Dendritic cell treated with granulocyte-macrophage colony-stimulating factor and Interleukin-4, amounts not matched to agents 40 ng/mL and 50 ng/mL, for 4 days (primary cell): ENCODE measurements around the gene CNTNAP5.

Source experiments
- H3K27ac Mint-ChIP-seq: one replicate; pipeline ENCODE4 v1.8.0; 2022; ENCODE audit warnings: mild to moderate bottlenecking, mixed read lengths
- H3K27me3 Mint-ChIP-seq: one replicate; pipeline ENCODE4 v1.8.0; 2022; ENCODE audit warnings: mild to moderate bottlenecking, mixed read lengths
- H3K36me3 Mint-ChIP-seq: one replicate; pipeline ENCODE4 v1.8.0; 2022; ENCODE audit warnings: low read depth, mixed read lengths
- H3K4me1 Mint-ChIP-seq: one replicate; pipeline ENCODE4 v1.8.0; 2022; ENCODE audit warnings: low read depth, mixed read lengths
- H3K4me3 Mint-ChIP-seq: one replicate; pipeline ENCODE4 v1.8.0; 2022; ENCODE audit warnings: mild to moderate bottlenecking, moderate library complexity, mixed read lengths
- H3K9me3 Mint-ChIP-seq: one replicate; pipeline ENCODE4 v1.8.0; 2022; ENCODE audit warnings: mixed read lengths
- intact Hi-C: fragments of 100-400 bp; cut with micrococcal nuclease; formaldehyde crosslinking; loops from one replicate; pipeline ENCODE4 v1.15.0; 2022

Gene CNTNAP5

DNA sequence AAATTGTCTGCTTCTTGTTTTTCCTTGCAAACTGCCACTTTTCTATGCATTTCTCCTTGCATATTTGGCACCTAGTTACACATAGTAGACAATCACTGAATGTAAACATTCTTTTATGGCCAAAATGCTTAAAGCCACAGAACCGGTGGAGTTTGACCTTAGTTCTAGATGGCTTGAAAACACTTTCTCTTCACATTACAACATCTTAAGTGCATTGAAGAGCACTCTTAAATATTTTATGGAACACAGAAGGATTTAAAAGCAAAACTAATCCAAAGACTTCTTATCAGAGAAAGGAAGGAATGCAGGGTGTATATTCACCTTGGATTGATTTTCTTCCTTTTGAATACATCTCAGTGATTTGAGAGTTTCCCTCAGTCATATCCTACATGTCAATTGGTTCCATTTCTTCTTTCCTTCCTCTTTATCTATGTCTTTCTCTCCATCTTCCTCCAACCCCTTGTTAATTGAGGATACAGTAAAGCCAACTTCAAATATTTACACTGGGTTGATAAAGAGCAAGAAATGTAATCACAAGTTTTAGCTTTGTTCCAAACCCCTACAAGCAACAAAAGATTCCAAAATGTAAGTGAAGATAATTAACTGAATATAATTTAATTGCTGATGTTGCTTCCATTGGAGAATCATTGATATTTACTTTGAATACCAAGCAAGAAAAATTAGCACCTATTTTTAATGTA is 548.0 kb downstream of the CNTNAP5 start:
- H3K27me3 Mint-ChIP-seq, result no peaks in the 10 kb centered on the region
- H3K27ac Mint-ChIP-seq, result no peak overlapping the region
- no peaks in the 10 kb centered on the region for H3K36me3 Mint-ChIP-seq
- intact Hi-C loops, result no loop called here
- peaks cover 16% of the 10 kb centered on the region for H3K9me3 Mint-ChIP-seq
- no peaks in the 10 kb centered on the region for H3K4me1 Mint-ChIP-seq
- H3K4me3 Mint-ChIP-seq, result no peak overlapping the region

DNA sequence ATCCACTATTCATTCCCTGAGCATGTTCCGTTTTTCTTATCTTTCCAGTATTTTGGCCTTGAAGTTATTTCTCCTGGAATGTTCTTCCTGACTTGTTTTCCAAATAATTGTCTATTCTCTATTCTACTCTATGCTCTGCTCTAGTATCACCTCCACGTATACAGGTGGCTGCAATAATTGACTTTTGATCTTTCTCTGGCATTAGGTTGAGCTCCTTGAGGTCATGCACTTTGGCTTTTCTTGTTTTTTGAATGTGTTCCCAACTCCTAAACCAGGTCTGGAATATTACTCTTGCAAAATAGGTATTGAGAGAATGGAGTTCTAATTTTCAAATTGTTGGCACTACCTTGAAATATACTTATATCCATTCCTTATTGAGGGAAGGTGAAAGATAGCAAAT is 550.4 kb downstream of the CNTNAP5 start:
- H3K9me3 Mint-ChIP-seq, result peaks cover 11% of the 10 kb centered on the region
- no peaks in the 10 kb centered on the region for H3K4me1 Mint-ChIP-seq
- H3K27ac Mint-ChIP-seq, result no peak overlapping the region
- H3K27me3 Mint-ChIP-seq, result no peaks in the 10 kb centered on the region
- H3K4me3 Mint-ChIP-seq, result no peak overlapping the region
- no peaks in the 10 kb centered on the region for H3K36me3 Mint-ChIP-seq
- intact Hi-C loops, result no loop called here

DNA sequence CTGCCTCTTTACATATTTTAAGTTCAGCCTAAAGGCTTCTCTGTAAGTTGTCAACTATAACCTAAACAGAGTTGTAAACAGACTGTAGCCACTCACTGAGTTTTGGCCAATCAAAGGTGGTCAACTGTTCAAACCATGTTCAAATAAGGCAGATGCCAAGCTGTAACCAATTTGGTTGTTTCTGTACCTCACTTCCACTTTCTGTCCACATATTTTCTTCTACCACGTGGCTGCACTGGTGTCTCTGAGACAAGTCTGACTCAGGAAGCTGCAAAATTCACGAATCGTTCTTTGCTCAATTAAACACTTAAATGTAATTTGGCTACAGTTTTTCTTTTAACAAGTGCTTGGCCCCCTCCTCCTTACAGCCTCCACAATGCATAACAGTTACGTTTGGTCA is 555.2 kb downstream of the CNTNAP5 start:
- Mint-ChIP-seq H3K36me3 (no peaks in the 10 kb centered on the region), H3K4me3 (no peak overlapping the region), H3K27ac (no peak overlapping the region), H3K27me3 (no peaks in the 10 kb centered on the region), H3K9me3 (peaks cover 11% of the 10 kb centered on the region), H3K4me1 (no peaks in the 10 kb centered on the region)
- intact Hi-C loops, result no loop called here

DNA sequence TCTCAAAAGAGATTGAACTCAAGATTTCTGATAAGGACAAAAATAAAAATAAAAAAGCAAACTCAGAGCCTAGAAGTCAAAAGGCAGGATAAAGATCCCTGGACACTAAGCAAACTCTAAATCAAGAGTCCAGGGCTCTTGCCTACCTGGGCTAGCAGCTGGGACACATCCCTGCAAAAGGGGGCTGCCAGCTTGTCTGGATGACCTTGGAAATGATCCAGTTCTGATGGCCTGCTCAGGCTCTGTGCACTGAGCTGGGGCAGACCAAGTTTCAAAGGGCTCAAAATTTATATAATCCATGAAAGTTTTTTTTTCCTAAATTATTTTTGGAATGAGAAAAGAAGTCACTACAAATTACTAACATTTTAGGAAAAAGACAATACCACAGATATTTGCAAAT is 557.3 kb downstream of the CNTNAP5 start:
- H3K9me3 Mint-ChIP-seq, result peaks cover 8% of the 10 kb centered on the region

DNA sequence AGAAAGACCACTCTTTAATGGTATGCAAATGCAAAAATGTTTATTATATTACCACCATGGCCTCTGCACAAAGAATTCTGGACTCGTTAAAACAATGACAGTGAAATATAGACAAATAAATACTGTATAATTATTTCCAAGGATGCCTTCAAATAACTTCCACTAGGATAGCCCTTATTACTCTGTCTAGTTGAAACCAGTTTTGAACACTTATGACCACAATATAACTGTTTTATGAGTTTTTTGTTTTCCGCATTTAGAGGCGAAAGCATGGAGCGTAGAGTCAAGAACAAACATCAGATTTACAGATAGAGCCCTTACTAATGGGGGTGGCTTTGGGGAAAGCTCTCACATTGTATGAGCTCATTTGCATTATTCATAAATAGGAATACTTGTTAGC is 559.5 kb downstream of the CNTNAP5 start:
- Mint-ChIP-seq H3K4me1 (no peaks in the 10 kb centered on the region), H3K27ac (no peak overlapping the region), H3K36me3 (no peaks in the 10 kb centered on the region), H3K4me3 (no peak overlapping the region), H3K27me3 (no peaks in the 10 kb centered on the region), H3K9me3 (peaks cover 8% of the 10 kb centered on the region)
- intact Hi-C loops, result no loop called here

More for the DNA sequence above, 557.3 kb downstream of the CNTNAP5 start:
- Mint-ChIP-seq H3K4me3 (no peak overlapping the region), H3K36me3 (no peaks in the 10 kb centered on the region), H3K27me3 (no peaks in the 10 kb centered on the region), H3K27ac (no peak overlapping the region), H3K4me1 (no peaks in the 10 kb centered on the region)
- intact Hi-C loops, result no loop called here

DNA sequence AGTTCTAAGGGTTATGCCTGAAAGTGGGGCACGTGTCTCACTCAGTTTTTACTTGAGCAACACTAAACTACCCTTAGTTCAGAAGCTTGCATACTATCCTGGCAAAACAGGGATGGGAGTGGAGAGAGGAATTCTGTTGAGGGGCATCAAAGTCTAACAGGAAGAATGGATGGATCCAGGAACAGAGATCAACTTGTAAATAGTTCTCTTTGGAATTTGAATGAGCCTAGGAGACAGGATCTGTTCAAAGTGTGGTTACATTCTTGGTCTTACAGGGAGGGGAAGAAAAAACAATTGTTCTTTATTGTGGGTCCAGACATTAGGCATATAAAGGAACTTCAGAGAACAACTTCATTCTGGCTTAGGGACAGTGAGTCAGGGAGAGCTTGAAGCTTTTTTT is 560.2 kb downstream of the CNTNAP5 start:
- Mint-ChIP-seq H3K27ac (no peak overlapping the region), H3K36me3 (no peaks in the 10 kb centered on the region), H3K27me3 (no peaks in the 10 kb centered on the region), H3K9me3 (peaks cover 8% of the 10 kb centered on the region), H3K4me1 (no peaks in the 10 kb centered on the region), H3K4me3 (no peak overlapping the region)
- intact Hi-C loops, result no loop called here

DNA sequence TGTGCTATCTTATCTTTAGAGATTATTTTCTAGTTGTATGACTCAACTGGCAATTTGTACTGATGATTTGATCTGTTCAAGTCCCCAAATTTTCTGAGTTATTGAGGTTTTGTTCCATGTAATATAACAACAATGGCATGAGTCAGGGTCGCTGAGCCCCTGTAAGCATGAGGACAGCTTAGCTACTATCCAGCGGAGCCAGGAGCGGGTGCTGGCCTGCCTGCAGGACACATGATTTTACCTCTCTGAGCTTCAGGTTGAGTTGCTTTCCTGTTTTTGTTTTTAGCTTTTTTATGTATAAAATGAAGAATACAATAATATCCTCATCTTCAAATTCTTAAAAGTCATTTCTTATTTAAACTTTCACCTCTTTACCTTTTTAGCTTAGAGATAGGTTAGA is 561.1 kb downstream of the CNTNAP5 start:
- no peak overlapping the region for H3K4me3 Mint-ChIP-seq
- H3K4me1 Mint-ChIP-seq, result no peaks in the 10 kb centered on the region
- H3K36me3 Mint-ChIP-seq, result no peaks in the 10 kb centered on the region
- intact Hi-C loops, result no loop called here
- H3K9me3 Mint-ChIP-seq, result peaks cover 8% of the 10 kb centered on the region
- H3K27me3 Mint-ChIP-seq, result no peaks in the 10 kb centered on the region
- no peak overlapping the region for H3K27ac Mint-ChIP-seq

DNA sequence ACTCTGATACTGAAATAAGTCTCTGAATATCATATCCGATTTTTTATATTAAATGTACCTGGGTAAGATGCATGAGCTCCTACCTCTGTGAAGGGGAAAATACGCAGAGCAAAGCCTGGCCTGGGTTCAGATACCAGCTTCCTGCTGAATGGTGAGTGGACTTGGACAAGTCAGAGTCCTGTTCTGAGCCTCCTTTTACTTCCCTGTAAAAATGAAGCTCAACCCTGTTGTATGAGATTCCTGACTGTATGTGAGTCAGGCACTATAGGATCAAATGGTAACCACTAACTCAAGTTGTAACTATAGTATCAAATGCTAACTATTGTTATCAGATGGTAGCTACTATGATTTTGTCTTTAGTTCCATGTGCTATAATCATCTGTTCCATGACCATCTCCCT is 561.7 kb downstream of the CNTNAP5 start:
- Mint-ChIP-seq H3K4me3 (no peak overlapping the region), H3K27me3 (no peaks in the 10 kb centered on the region), H3K4me1 (no peaks in the 10 kb centered on the region), H3K36me3 (no peaks in the 10 kb centered on the region), H3K27ac (no peak overlapping the region), H3K9me3 (peaks cover 8% of the 10 kb centered on the region)
- intact Hi-C loops, result no loop called here

DNA sequence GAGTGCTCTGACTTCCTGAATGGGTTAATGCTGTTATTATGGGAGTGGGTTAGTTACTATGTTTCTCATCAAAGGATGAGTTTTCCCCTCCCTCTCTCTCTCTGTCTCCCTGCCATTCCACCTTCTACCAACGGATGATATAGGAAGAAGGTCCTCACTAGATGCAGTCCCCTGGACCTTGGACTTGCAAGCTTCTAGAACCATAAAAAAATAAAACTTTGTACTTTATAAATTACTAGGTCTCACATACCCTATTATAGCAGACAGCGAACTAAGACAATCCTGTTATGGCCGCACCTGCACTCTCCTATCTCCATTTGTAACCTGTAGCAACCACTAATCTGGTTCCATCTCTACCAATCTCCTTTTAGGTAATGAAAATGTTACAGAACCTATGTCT is 564.9 kb downstream of the CNTNAP5 start:
- no peak overlapping the region for H3K4me3 Mint-ChIP-seq
- no peaks in the 10 kb centered on the region for H3K36me3 Mint-ChIP-seq
- intact Hi-C loops, result no loop called here
- H3K27ac Mint-ChIP-seq, result no peak overlapping the region
- H3K27me3 Mint-ChIP-seq, result no peaks in the 10 kb centered on the region
- H3K4me1 Mint-ChIP-seq, result no peaks in the 10 kb centered on the region
- peaks cover 8% of the 10 kb centered on the region for H3K9me3 Mint-ChIP-seq

DNA sequence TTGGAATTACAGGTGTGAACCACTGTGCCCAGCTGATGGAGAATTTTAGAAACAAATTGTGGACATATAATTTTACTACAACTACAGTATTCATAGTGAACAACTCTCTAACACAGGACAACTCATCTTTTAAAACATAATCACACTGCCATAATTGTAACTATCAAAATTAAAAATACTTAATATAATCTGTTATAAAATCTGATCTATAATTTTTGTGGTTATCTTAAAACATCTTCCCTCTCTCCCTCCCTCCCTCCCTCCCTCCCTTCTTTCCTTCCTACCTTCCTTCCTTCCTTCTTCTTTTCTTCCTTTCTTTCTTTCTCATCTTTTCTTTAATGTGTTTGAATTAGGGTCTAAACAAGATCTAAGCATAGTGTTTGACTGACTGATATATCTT is 577.7 kb downstream of the CNTNAP5 start:
- H3K4me3 Mint-ChIP-seq, result no peak overlapping the region
- H3K27ac Mint-ChIP-seq, result no peak overlapping the region
- no peaks in the 10 kb centered on the region for H3K36me3 Mint-ChIP-seq
- no peaks in the 10 kb centered on the region for H3K4me1 Mint-ChIP-seq
- peaks cover 21% of the 10 kb centered on the region for H3K9me3 Mint-ChIP-seq
- H3K27me3 Mint-ChIP-seq, result no peaks in the 10 kb centered on the region
- intact Hi-C loops, result no loop called here

DNA sequence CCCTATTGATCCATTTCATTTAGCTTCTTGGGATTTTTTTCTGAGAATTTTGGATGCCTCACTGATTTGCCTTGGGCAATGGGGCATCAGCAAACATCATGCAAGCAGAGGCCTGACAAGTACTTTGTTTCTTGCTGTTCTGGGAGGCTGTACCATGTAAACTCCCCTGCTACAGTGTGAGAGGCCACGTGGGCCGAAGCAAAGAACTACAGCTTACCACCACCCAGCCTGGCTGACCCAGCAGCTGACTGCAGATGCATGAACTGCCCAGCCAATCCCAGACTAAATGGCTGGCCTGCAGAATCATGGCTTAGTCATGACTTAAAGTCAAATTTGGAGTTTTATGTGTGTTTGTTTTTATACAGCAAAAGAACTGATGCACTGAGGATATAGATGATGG is 579.9 kb downstream of the CNTNAP5 start:
- Mint-ChIP-seq H3K4me1 (no peaks in the 10 kb centered on the region), H3K9me3 (peaks cover 12% of the 10 kb centered on the region), H3K4me3 (no peak overlapping the region), H3K27ac (no peak overlapping the region), H3K27me3 (no peaks in the 10 kb centered on the region), H3K36me3 (no peaks in the 10 kb centered on the region)
- intact Hi-C loops, result no loop called here

DNA sequence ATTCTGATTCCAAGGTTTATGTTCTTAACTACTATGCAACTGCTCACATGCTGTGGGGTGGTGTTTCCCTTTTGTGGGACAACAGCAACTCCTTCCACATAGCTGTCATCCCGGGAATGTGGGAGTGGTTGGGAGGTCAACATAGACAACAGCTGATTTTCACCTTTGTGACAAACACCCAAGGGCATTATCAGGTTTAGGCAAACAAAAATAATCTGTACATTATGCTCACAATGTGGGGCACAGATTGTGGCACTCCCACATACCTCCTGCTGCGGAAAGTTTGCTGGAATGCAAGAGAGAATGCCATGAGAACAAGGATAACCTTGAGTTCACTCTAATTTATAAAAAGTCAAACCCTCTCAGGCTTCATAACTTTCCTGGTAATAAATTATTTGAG is 582.6 kb downstream of the CNTNAP5 start:
- intact Hi-C loops, result no loop called here
- Mint-ChIP-seq H3K4me3 (no peak overlapping the region), H3K4me1 (no peaks in the 10 kb centered on the region), H3K27me3 (no peaks in the 10 kb centered on the region), H3K36me3 (no peaks in the 10 kb centered on the region), H3K27ac (no peak overlapping the region), H3K9me3 (no peaks in the 10 kb centered on the region)

DNA sequence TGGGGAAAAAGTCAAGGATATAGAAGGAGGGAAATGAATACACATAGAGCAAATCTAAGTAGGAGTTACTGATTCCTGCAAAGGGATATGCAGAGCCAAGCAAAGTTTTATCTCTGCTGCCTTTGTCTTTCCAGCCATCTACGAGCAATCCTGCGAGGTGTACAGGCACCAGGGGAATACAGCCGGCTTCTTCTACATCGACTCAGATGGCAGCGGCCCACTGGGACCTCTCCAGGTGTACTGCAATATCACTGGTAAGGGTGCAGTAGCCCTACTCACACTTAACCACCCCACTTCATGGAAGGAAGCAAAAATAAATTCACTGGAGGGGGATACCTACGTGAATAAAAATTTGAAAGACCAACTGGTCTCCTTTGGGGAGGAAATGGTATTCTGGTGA is 584.6 kb downstream of the CNTNAP5 start:
- Mint-ChIP-seq H3K36me3 (no peaks in the 10 kb centered on the region), H3K27me3 (no peaks in the 10 kb centered on the region), H3K4me3 (no peak overlapping the region), H3K4me1 (no peaks in the 10 kb centered on the region), H3K9me3 (no peaks in the 10 kb centered on the region), H3K27ac (no peak overlapping the region)
- intact Hi-C loops, result no loop called here

DNA sequence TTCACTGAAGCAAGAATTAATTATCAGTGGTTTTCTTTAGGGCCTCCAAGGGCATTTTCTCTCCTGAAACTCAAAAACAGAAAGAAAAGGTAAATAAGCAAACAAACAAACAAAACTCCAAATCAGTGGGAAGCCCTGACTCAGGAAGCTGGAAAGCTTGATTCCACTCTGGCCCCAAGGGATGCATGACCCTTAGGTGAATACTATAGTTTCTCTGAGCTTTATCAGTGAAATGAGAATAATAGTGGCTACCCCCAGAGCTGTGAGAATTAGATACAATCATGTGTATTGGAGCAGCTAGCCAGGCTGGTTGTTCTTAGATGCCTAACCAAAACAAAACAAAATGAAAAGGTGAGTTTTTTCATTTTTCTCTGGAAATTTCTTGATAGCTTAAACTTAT is 585.1 kb downstream of the CNTNAP5 start:
- no peaks in the 10 kb centered on the region for H3K9me3 Mint-ChIP-seq
- no peaks in the 10 kb centered on the region for H3K36me3 Mint-ChIP-seq
- intact Hi-C loops, result no loop called here
- no peaks in the 10 kb centered on the region for H3K27me3 Mint-ChIP-seq
- H3K27ac Mint-ChIP-seq, result no peak overlapping the region
- no peaks in the 10 kb centered on the region for H3K4me1 Mint-ChIP-seq
- H3K4me3 Mint-ChIP-seq, result no peak overlapping the region

DNA sequence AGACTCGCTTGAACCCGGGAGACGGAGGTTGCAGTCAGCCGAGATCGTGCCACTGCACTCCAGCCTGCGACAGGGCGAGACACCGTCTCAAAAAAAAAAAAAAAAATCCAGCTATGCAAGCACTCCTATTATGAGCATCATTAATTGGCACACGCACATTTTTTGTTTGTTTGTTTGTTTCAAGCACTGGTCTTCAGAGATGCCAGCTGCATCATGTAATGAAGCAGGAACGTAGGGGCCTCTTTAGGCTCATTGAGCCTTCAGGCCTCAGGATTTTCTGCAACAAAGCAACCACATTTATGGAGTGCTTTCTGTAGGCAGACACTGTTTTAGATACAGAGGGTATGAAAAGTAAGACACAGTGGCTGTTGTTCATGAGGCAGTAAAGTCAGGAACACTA is 585.8 kb downstream of the CNTNAP5 start:
- intact Hi-C loops, result no loop called here
- Mint-ChIP-seq H3K4me3 (no peak overlapping the region), H3K9me3 (no peaks in the 10 kb centered on the region), H3K27ac (no peak overlapping the region), H3K4me1 (no peaks in the 10 kb centered on the region), H3K27me3 (no peaks in the 10 kb centered on the region), H3K36me3 (no peaks in the 10 kb centered on the region)
